SU-DHL-6 (cell line): Measurements from ENCODE around the gene UTRN.

ENCODE experiments used
- H2AFZ ChIP-seq: fragments of 200-600 bp; sonication (generic); 2 replicates; pipeline ENCODE4 v1.6.1; 2014; ENCODE audit warnings: low read depth, mild to moderate bottlenecking, moderate library complexity, mixed read lengths, antibody characterized with exemption, low read length; ENCODE audit not compliant: severe bottlenecking
- H3F3A ChIP-seq: fragments of 200-600 bp; shearing (Covaris generic); 2 replicates; pipeline ENCODE4 v1.6.0; 2016; ENCODE audit warnings: antibody characterized with exemption, mild to moderate bottlenecking; ENCODE audit not compliant: insufficient read depth
- H3K27ac ChIP-seq: fragments of 200-600 bp; sonication (generic); 2 replicates; pipeline ENCODE4 v1.5.1; 2016; ENCODE audit warnings: low read depth, mild to moderate bottlenecking, low read length, moderate library complexity, mixed read lengths
- H3K27me3 ChIP-seq: fragments of 200-600 bp; sonication (generic), shearing (Covaris generic); 2 replicates; pipeline ENCODE4 v1.6.0; 2014; ENCODE audit warnings: mild to moderate bottlenecking, low read length
- H3K36me3 ChIP-seq: fragments of 200-600 bp; sonication (generic); 2 replicates; pipeline ENCODE4 v1.6.1; 2014; ENCODE audit warnings: mild to moderate bottlenecking, low read length, mixed read lengths
- H3K4me2 ChIP-seq: fragments of 300-600, 200-600 bp; shearing (Covaris generic), sonication (generic); 2 replicates; pipeline ENCODE4 v1.6.0; 2014; ENCODE audit warnings: low read length, low read depth, mild to moderate bottlenecking; ENCODE audit not compliant: poor library complexity, severe bottlenecking
- H3K4me3 ChIP-seq: fragments of 200-600 bp; sonication (generic); 2 replicates; pipeline ENCODE4 v1.5.1; 2014; ENCODE audit warnings: antibody characterized with exemption, low read length, mild to moderate bottlenecking, mixed read lengths; ENCODE audit not compliant: insufficient read depth, poor library complexity, severe bottlenecking
- H3K79me2 ChIP-seq: fragments of 200-600 bp; sonication (generic); 2 replicates; pipeline ENCODE4 v1.6.1; 2014; ENCODE audit warnings: mild to moderate bottlenecking, low read length, moderate library complexity; ENCODE audit not compliant: insufficient read depth
- H3K9ac ChIP-seq: fragments of 200-600 bp; sonication (generic); 2 replicates; pipeline ENCODE4 v1.7.0; 2014; ENCODE audit warnings: mild to moderate bottlenecking, low read length
- H3K9me2 ChIP-seq: fragments of 200-600 bp; sonication (generic); replicated peaks from 2 replicates; pipeline ENCODE4 v1.6.1; 2014; ENCODE audit warnings: low read length; ENCODE audit not compliant: insufficient read depth
- H3K9me3 ChIP-seq: fragments of 200-600 bp; sonication (generic); 2 replicates; pipeline ENCODE4 v1.6.1; 2014; ENCODE audit warnings: low read length, mixed read lengths; ENCODE audit not compliant: insufficient read depth
- H4K20me1 ChIP-seq: fragments of 200-600 bp; sonication (generic); 2 replicates; pipeline ENCODE4 v1.6.1; 2014; ENCODE audit warnings: low read depth, mild to moderate bottlenecking, antibody characterized with exemption, low read length, moderate library complexity, mixed read lengths
- CTCF ChIP-seq: fragments of 200-600 bp; sonication (generic); IDR thresholded peaks from one replicate; pipeline ENCODE4 v1.5.1; 2017; ENCODE audit warnings: antibody characterized with exemption, mild to moderate bottlenecking, low read length, moderate library complexity; ENCODE audit not compliant: insufficient read depth, poor library complexity, severe bottlenecking
- EZH2phosphoT487 ChIP-seq: fragments of 200-600 bp; sonication (generic), shearing (Covaris generic); conservative IDR thresholded peaks from 2 replicates; pipeline ENCODE4 v1.6.1; 2018; ENCODE audit warnings: mild to moderate bottlenecking, antibody characterized with exemption, low read length, moderate library complexity, mixed read lengths

Gene UTRN

GRCh38 chr6:144334150-144334708 lies 49.1 kb downstream of the UTRN start:
- Histone ChIP-seq H2AFZ (no peak overlapping the region), H3K79me2 (no peaks in the 10 kb centered on the region), H3K4me3 (no peak overlapping the region), H3K27me3 (no peaks in the 10 kb centered on the region), H3K9me2 (no peaks in the 10 kb centered on the region), H3K27ac (no peak overlapping the region), H3K36me3 (no peaks in the 10 kb centered on the region), H3F3A (no peaks in the 10 kb centered on the region), H3K9me3 (no peaks in the 10 kb centered on the region), H3K9ac (no peak overlapping the region), H3K4me2 (no peak overlapping the region), H4K20me1 (no peaks in the 10 kb centered on the region)
- TF ChIP-seq EZH2phosphoT487 (no peak), CTCF (no peak)
